SHP77 treated with DMSO at 0.1 percent for 48 hours (cell line): ENCODE data around the gene KRTAP19-7.

ENCODE experiments used
- DNase-seq: peaks from one replicate; lab custom pipeline; 2025; lab: John Stamatoyannopoulos, UW

Gene KRTAP19-7

GRCh38 chr21:30561264-30561895 is at the start of gene KRTAP19-7:
Gene KRTAP19-7 (minus strand): TSS chr21:30561314. CDS start chr21:30561289, 25 bp downstream.
- DNase-seq: no peak

GRCh38 chr21:30605968-30606367 is 44.9 kb upstream of the KRTAP19-7 start:
- no peak for DNase-seq

GRCh38 chr21:30600787-30601186 is 39.7 kb upstream of the KRTAP19-7 start, which contains the start of gene KRTAP22-1:
Gene KRTAP22-1 (plus strand): TSS chr21:30601087.
- no peak for DNase-seq

GRCh38 chr21:30598802-30599201 is 37.7 kb upstream of the KRTAP19-7 start, which contains the start of gene KRTAP6-2:
Gene KRTAP6-2 (minus strand): TSS chr21:30598902. CDS start chr21:30598874, 28 bp downstream.
- no peak for DNase-seq

- DNase-seq: no peak
These were observed 31.0 kb upstream of the KRTAP19-7 start, which contains the start of gene KRTAP6-3 for GRCh38 chr21:30592140-30592539. Gene KRTAP6-3 (plus strand): TSS chr21:30592440. CDS start chr21:30592446, 6 bp downstream.

GRCh38 chr21:30590297-30590696 is 29.2 kb upstream of the KRTAP19-7 start, which contains the start of gene KRTAP22-2:
Gene KRTAP22-2 (minus strand): TSS chr21:30590397.
- no peak for DNase-seq

- DNase-seq: no peak
These were observed 21.8 kb upstream of the KRTAP19-7 start for GRCh38 chr21:30582870-30583269.

GRCh38 chr21:30580132-30580531 is 19.0 kb upstream of the KRTAP19-7 start:
- DNase-seq: no peak

- no peak for DNase-seq
These were observed 18.2 kb upstream of the KRTAP19-7 start for GRCh38 chr21:30579346-30579745.

- no peak for DNase-seq
These were observed 16.7 kb upstream of the KRTAP19-7 start for GRCh38 chr21:30577766-30578165.

- DNase-seq: no peak
These were observed 6.5 kb upstream of the KRTAP19-7 start for GRCh38 chr21:30567617-30568016.

- no peak for DNase-seq
These were observed 2.5 kb upstream of the KRTAP19-7 start for GRCh38 chr21:30563630-30564029.

- no peak for DNase-seq
These were observed 2.0 kb upstream of the KRTAP19-7 start for GRCh38 chr21:30563072-30563471.

- DNase-seq: no peak
These were observed 843 bp upstream of the KRTAP19-7 start for GRCh38 chr21:30561957-30562356.

- no peak for DNase-seq
These were observed 6.0 kb downstream of the KRTAP19-7 start for GRCh38 chr21:30555095-30555494.

- DNase-seq: no peak
These were observed 8.3 kb downstream of the KRTAP19-7 start for GRCh38 chr21:30552782-30553181.

- DNase-seq: no peak
These were observed 19.4 kb downstream of the KRTAP19-7 start, which contains the start of gene KRTAP19-6 for GRCh38 chr21:30541764-30542163. Gene KRTAP19-6 (minus strand): TSS chr21:30541864. CDS start chr21:30541833, 31 bp downstream.

- no peak for DNase-seq
These were observed 42.2 kb downstream of the KRTAP19-7 start for GRCh38 chr21:30518876-30519275.

- no peak for DNase-seq
These were observed 45.4 kb downstream of the KRTAP19-7 start for GRCh38 chr21:30515681-30516080.
